VCaP (cell line): Measurements from ENCODE around the gene LRRC32.

Source experiments
- H3K27ac ChIP-seq: fragments of 450-650 bp; 2 replicates; pipeline ENCODE4 v1.5.1; 2017
- TF ChIP-seq, protein P1 (sequence below): fragments of 450-650 bp; conservative IDR thresholded peaks from 2 replicates; pipeline ENCODE4 v1.5.1; 2017; ENCODE audit warnings: mild to moderate bottlenecking, moderate library complexity

Gene LRRC32

DNA sequence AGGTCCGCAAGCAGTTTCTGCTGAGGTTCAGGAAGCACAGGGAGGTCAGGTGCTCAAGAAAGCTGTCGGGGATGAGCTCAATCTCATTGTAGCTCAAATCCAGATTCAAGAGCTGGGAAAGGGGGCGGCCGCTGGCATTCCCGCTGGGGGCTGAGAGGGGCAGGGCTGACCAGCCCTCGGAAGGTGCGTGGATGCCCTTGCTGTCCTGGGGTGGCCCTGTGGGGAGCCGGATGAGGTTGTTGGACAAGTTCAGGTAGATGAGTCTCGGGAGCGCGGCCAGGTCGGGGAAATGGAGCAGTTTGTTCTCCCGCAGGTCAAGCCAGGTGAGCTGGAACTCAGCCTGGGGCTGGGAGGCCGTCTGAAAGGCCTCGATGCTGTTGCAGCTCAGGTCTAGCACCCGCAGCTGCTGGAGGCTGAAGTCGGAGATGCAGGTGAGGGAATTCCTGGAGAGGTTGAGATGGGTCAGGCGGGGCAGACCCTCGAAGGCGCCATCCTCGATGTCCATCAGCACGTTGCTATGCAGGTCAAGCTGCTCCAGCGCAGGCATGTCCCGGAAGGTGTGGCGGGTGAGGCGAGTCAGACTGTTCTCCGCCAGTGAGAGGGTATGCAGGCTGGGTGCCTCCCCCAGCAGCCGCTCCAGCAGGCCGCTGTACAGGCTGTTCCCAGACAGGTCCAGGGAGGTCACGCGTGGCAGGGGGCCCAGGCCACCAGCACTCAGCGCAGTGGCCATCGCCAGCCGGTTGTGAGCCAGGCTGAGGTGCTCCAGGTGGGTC, 9.8 kb downstream of the LRRC32 start:
- peak overlapping the region; percentile 75 for H3K27ac ChIP-seq
- TF ChIP-seq, protein P1, sequence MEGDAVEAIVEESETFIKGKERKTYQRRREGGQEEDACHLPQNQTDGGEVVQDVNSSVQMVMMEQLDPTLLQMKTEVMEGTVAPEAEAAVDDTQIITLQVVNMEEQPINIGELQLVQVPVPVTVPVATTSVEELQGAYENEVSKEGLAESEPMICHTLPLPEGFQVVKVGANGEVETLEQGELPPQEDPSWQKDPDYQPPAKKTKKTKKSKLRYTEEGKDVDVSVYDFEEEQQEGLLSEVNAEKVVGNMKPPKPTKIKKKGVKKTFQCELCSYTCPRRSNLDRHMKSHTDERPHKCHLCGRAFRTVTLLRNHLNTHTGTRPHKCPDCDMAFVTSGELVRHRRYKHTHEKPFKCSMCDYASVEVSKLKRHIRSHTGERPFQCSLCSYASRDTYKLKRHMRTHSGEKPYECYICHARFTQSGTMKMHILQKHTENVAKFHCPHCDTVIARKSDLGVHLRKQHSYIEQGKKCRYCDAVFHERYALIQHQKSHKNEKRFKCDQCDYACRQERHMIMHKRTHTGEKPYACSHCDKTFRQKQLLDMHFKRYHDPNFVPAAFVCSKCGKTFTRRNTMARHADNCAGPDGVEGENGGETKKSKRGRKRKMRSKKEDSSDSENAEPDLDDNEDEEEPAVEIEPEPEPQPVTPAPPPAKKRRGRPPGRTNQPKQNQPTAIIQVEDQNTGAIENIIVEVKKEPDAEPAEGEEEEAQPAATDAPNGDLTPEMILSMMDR: 0 out of 2 replicates have a peak, but pooled peaks have one; percentile 9

DNA sequence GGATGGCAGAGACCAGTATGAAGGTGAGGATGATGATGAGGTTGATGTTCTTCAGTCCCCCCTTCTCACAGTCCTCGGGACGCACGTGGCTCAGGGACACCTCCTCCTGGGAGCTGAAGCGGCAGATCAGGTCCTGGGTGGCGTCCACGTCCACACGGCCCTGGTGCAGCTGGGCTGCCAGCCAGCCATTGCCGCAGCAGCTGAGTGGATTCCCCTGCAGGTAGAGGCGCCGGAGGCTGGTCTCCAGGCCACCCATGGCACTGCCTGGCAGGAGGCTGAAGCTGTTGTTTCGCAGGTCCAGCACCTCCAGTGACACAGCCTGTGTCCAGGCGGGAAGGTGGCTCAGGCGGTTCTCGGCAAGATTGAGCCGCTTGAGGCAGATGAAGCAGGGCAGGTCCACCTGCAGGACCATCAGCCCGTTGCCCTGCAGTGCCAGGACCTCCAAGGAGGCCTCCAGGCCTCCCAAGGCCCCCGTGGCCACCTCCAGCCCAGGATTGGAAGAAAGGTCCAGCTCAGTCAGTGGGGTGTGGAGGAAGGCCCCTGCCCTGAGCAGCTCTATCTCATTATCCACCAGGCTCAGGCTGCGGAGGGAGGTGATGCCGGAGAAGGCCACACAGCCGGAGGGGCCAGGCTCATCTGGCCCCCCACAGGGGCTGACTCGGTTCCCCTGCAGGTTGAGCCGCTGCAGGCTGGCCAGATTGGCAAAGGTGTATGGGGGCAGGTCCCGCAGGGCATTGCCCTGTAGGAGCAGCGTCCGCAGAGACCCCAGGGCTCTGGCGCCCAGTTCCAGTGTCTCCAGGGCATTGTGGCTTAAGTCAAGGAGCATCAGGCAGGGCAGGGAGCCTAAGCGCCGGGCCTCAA, 10.6 kb downstream of the LRRC32 start:
- H3K27ac ChIP-seq: peak overlapping the region; percentile 75
- TF ChIP-seq, protein P1: no peak

DNA sequence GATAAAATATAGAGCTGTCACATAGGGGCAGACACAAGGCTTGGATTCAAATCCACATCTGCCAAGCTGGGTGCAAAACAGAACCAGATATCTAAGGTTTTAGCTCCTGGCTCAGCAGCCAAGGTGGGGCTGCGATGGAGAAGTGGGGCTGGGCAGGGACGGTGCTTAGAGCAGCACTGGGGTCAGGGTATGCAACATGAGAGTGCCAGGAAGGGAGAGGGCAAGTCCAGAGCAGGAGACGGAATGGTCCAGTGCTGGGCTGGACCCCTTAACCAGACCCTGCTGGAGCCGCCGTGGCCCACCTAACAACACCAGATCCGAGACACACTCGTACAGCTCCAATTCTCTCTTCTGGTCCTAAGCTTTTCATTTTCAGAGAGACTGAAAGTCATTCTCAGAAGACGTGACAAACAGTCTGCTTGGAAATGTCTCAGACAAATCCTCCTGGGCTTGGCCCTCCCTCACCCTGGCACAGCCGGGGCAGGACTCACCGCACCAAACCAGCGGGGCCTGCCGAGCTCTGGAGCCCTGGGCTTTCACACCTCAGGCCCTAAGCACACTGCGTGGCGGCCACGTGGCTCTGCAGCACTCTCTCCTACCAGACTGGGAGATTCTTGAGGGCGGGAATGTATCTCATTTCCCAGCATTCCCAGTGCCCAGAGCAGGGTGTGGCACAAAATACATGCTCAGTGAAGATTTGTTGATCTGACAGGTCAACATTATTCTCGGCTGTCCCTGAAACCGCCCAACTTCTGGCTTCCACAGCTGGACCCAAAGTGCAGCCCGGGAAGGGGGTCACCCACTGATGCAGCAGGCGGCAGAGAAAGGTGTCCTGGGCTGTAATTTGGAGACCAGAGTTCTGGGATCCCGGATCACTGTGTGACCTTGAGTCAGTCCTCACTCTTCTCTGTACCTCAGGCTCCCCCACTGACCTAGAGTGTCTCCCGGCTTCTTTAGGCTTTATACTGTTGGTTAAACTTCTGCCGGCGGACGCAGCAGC, 11.6 kb downstream of the LRRC32 start:
- TF ChIP-seq, protein P1: no peak
- peak overlapping the region; percentile 75; the same call in 1 of the 2 replicates for H3K27ac ChIP-seq

DNA sequence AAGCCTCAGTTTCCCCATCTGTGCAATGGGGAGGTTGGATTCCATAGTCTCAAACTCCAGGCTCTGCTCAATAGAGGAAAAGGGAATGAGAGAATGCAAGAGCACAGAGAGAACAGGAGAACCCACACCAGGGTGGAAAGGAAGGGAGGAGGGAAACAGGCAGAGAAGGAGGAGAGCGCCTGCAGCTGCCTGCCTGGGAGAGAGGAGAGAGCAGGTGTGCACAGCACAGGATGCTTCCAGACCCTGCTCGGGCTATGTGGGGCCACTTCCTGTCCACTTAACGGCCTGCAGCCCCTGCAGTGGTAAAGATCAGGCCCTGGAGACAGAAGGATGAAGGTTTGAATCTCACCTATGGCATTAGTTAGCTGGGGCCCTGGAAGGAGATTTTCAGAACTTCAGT, 12.3 kb downstream of the LRRC32 start:
- no peak overlapping the region; the same call in 1 of the 2 replicates for H3K27ac ChIP-seq

DNA sequence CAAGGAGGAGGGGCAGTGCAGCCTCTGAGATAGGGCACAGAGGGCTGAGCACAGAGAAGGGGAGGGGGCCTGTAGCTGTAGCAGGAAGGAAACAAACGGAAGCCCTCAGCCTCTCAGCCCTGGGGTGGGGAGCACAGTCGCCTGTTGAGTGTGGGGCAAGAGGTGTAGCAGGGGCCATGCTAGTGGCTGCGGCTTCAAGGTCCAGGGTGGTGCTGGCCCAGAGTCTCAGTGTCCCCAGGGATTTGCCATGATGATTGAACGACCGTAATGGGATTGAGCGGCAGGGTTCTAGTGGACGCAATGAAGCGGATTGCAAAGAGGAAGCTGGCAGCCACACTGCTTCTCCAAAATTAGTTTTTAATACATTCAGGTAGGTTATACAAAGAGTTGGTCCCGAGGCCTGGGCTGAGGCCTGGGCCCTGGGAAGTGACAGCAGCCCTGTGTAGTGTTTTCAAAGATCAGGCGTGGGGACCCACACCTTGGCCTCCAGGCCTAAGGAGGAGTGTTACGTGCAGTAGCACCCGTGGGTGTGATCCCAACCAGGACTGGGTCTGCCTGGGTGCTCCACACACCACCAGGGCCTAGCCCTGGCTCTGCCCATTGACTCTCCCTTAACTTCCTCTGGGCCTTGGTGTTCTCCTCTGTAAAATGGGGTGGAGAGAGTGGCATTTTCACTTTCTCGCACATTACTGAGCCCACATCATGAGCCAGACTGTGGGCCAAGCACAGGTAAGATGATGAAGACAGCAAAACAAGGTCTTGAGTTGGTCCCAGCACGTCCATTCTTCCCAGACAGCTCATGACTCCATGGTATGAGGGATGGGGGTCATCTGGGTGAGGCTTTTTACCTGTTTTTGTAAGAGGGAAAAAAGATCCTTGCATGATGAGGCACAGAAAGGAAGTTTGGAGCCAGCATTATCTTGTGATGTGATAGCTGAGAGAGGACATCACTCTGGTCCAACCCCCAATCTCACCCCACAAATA, 13.1 kb downstream of the LRRC32 start:
- TF ChIP-seq, protein P1: no peak
- H3K27ac ChIP-seq: no peak overlapping the region

More for the DNA sequence above, 12.3 kb downstream of the LRRC32 start:
- TF ChIP-seq, protein P1: no peak

DNA sequence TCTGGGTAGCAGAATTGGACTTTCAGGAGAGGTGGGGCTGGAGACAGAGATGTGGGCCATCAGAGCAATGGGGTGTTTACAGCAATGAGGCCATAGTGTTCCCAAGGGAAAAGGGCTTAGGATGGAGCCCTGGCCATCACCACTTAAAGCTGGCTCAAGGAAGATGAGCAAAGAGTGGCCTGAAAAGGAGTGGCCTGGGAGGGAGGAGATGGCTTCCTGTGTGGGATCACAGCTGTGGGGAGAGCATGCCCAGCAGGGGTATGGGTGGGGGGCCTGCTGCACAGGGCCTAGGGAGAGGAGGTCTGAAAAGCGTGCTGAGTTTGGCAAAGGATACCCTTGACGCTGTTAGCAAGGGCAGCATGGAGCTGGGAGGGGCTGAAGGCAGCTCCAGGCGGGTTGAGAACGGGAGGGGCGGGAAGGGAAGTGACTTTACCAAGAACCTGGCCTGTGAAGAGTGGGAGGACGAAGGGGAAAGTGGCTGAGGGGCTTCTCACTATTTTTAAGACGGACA, 13.9 kb downstream of the LRRC32 start:
- H3K27ac ChIP-seq: no peak overlapping the region
- TF ChIP-seq, protein P1: no peak
